WTC11 (cell line): ENCODE measurements around the gene CBX7. TPM values are rescaled to one million over a fixed set of nuclear protein-coding genes. Genes with fewer than 3 reads are reported as not detected.

ENCODE experiments used
- ATAC-seq: fragments of 200-7000 bp; cut with Tn5 transposase; 2 replicates; pipeline ENCODE4 v1.10.0; 2021; ENCODE audit warnings: mild to moderate bottlenecking, moderate library complexity
- CTCF ChIA-PET: fragments of 300-600 bp; sonication (Branson Sonifier 250); formaldehyde crosslinking; loops from one replicate; lab custom pipeline; 2021; ENCODE audit warnings: antibody characterized with exemption; lab: Charles Lee
- POLR2A ChIA-PET: fragments of 350-600 bp; sonication (Branson Sonifier 250); formaldehyde crosslinking; loops from one replicate; lab custom pipeline; 2021; ENCODE audit warnings: antibody characterized with exemption; lab: Charles Lee
- DNase-seq: peaks from one replicate; pipeline ENCODE4 v3.0.0; 2021; ENCODE audit warnings: low spot score
- H3K27ac Mint-ChIP-seq: 2 replicates; pipeline ENCODE4 v1.8.0; 2021; ENCODE audit warnings: mixed read lengths
- H3K27me3 Mint-ChIP-seq: 2 replicates; pipeline ENCODE4 v1.8.0; 2021; ENCODE audit warnings: low read depth, mild to moderate bottlenecking, moderate library complexity, mixed read lengths
- H3K36me3 Mint-ChIP-seq: 2 replicates; pipeline ENCODE4 v1.8.0; 2021; ENCODE audit warnings: mixed read lengths
- H3K4me1 Mint-ChIP-seq: 2 replicates; pipeline ENCODE4 v1.8.0; 2022; ENCODE audit warnings: mixed read lengths
- H3K4me3 Mint-ChIP-seq: 2 replicates; pipeline ENCODE4 v1.8.0; 2021; ENCODE audit warnings: mild to moderate bottlenecking, moderate library complexity, mixed read lengths
- H3K9me3 Mint-ChIP-seq: 2 replicates; pipeline ENCODE4 v1.8.0; 2021; ENCODE audit warnings: mixed read lengths
- CBFB ChIP-seq: sonication (generic); formaldehyde crosslinking; IDR thresholded peaks from 2 replicates; pipeline ENCODE4 v1.8.1; 2022; ENCODE audit warnings: mild to moderate bottlenecking, low read depth, missing genetic modification reagents
- MYBL2 ChIP-seq: sonication (generic); formaldehyde crosslinking; IDR thresholded peaks from 2 replicates; pipeline ENCODE4 v1.8.1; 2023; ENCODE audit warnings: mild to moderate bottlenecking, moderate library complexity, missing genetic modification reagents
- NFATC4 ChIP-seq: fragments of 250-450 bp; sonication (Bioruptor Pico); IDR thresholded peaks from 2 replicates; pipeline ENCODE4 v1.9.0; 2021; ENCODE audit warnings: mild to moderate bottlenecking
- NFE2L1 ChIP-seq: sonication (generic); formaldehyde crosslinking; IDR thresholded peaks from 2 replicates; pipeline ENCODE4 v1.8.1; 2023; ENCODE audit warnings: missing genetic modification reagents
- RELA ChIP-seq: sonication (generic); formaldehyde crosslinking; IDR thresholded peaks from 2 replicates; pipeline ENCODE4 v1.8.1; 2022; ENCODE audit warnings: missing genetic modification reagents, mild to moderate bottlenecking, borderline replicate concordance
- SMAD3 ChIP-seq: sonication (generic); formaldehyde crosslinking; IDR thresholded peaks from 2 replicates; pipeline ENCODE4 v1.8.0; 2022; ENCODE audit warnings: missing genetic modification reagents, mild to moderate bottlenecking, borderline replicate concordance
- ZNF263 ChIP-seq: sonication (generic); formaldehyde crosslinking; IDR thresholded peaks from 2 replicates; pipeline ENCODE4 v1.8.1; 2022; ENCODE audit warnings: low read depth, mild to moderate bottlenecking, moderate library complexity, missing genetic modification reagents
- total RNA-seq: library from RNA; stranded (reverse); gene quantifications from 3 replicates; pipeline ENCODE4 v1.2.3, GENCODE V29; 2021
- TF ChIP-seq, protein P1 (sequence below): sonication (generic); formaldehyde crosslinking; conservative IDR thresholded peaks from 2 replicates; pipeline ENCODE4 v1.8.1; 2023; ENCODE audit warnings: mild to moderate bottlenecking, low read depth, missing genetic modification reagents, moderate library complexity
- TF ChIP-seq, protein P2 (sequence below): sonication (generic); formaldehyde crosslinking; IDR thresholded peaks from 2 replicates; pipeline ENCODE4 v1.8.0; 2022; ENCODE audit warnings: mild to moderate bottlenecking, missing genetic modification reagents
- TF ChIP-seq, protein P3 (sequence below): fragments of 200-600 bp; IDR thresholded peaks from 2 replicates; pipeline ENCODE4 v1.8.0; 2022; ENCODE audit warnings: antibody characterized with exemption
- TF ChIP-seq, protein P4 (sequence below): fragments of 250-450 bp; sonication (Bioruptor Pico); IDR thresholded peaks from 2 replicates; pipeline ENCODE4 v1.9.0; 2021; ENCODE audit warnings: mild to moderate bottlenecking
- TF ChIP-seq, protein P5 (sequence below): sonication (generic); formaldehyde crosslinking; IDR thresholded peaks from 2 replicates; pipeline ENCODE4 v1.8.1; 2022; ENCODE audit warnings: low read depth, mild to moderate bottlenecking, moderate library complexity, missing genetic modification reagents, borderline replicate concordance
- TF ChIP-seq, protein P6 (sequence below): sonication (generic); formaldehyde crosslinking; IDR thresholded peaks from 2 replicates; pipeline ENCODE4 v1.8.1; 2023; ENCODE audit warnings: mild to moderate bottlenecking, missing genetic modification reagents, moderate library complexity
- TF ChIP-seq, protein P7 (sequence below): sonication (generic); formaldehyde crosslinking; IDR thresholded peaks from 2 replicates; pipeline ENCODE4 v1.8.1; 2023; ENCODE audit warnings: mild to moderate bottlenecking, missing genetic modification reagents, moderate library complexity

CBX7 gene
- total RNA-seq, 1 experiment from 2014 or later: 10.6 TPM

DNA sequence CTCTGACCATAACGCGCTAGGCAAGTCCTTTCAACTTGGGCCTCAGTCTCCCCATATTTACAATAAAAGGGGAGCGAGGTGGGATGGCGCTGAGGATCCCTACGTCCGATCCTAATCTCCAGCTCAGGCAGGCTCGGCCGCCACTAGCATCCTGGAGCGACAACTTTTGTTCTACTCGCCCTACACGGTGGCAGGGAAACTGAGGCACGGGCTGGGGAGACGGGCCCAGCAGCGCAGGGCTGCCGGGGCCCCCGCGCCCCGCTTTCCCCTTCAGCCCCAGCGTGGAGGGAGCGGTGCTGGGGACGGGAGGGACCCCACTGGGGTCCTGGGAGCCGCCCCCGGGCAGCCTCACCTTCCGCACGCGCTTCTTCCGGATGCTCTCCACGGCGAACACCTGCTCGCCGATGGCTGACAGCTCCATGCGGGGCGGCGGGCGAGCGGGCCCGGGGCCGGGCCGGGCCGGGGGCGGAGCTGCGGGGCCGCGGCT, 413 bp downstream of the CBX7 start:
- no peak overlapping the region for H3K27ac Mint-ChIP-seq
- POLR2A ChIA-PET: interaction anchor here (0.6 to 1.3 kb wide), 4 partner anchors 160 to 383 kb away, joined by 3 read pairs; partner anchors contain the start of gene CBX6
- H3K27me3 Mint-ChIP-seq: peaks cover 42% of the 10 kb centered on the region
- peak overlapping the region; percentile 58 for H3K4me3 Mint-ChIP-seq
- ATAC-seq: no peak; the same call in 1 of the 2 replicates
- DNase-seq: no peak
- no peaks in the 10 kb centered on the region for H3K36me3 Mint-ChIP-seq
- peaks cover 26% of the 10 kb centered on the region for H3K4me1 Mint-ChIP-seq
- TF ChIP-seq, protein P1, sequence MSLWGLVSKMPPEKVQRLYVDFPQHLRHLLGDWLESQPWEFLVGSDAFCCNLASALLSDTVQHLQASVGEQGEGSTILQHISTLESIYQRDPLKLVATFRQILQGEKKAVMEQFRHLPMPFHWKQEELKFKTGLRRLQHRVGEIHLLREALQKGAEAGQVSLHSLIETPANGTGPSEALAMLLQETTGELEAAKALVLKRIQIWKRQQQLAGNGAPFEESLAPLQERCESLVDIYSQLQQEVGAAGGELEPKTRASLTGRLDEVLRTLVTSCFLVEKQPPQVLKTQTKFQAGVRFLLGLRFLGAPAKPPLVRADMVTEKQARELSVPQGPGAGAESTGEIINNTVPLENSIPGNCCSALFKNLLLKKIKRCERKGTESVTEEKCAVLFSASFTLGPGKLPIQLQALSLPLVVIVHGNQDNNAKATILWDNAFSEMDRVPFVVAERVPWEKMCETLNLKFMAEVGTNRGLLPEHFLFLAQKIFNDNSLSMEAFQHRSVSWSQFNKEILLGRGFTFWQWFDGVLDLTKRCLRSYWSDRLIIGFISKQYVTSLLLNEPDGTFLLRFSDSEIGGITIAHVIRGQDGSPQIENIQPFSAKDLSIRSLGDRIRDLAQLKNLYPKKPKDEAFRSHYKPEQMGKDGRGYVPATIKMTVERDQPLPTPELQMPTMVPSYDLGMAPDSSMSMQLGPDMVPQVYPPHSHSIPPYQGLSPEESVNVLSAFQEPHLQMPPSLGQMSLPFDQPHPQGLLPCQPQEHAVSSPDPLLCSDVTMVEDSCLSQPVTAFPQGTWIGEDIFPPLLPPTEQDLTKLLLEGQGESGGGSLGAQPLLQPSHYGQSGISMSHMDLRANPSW (CRISPR knock-in tag): no peak
- TF ChIP-seq NFE2L1 (no peak), NFATC4 (no peak)
- TF ChIP-seq, protein P2, sequence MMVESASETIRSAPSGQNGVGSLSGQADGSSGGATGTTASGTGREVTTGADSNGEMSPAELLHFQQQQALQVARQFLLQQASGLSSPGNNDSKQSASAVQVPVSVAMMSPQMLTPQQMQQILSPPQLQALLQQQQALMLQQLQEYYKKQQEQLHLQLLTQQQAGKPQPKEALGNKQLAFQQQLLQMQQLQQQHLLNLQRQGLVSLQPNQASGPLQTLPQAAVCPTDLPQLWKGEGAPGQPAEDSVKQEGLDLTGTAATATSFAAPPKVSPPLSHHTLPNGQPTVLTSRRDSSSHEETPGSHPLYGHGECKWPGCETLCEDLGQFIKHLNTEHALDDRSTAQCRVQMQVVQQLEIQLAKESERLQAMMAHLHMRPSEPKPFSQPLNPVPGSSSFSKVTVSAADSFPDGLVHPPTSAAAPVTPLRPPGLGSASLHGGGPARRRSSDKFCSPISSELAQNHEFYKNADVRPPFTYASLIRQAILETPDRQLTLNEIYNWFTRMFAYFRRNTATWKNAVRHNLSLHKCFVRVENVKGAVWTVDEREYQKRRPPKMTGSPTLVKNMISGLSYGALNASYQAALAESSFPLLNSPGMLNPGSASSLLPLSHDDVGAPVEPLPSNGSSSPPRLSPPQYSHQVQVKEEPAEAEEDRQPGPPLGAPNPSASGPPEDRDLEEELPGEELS: no peak
- TF ChIP-seq, protein P3, sequence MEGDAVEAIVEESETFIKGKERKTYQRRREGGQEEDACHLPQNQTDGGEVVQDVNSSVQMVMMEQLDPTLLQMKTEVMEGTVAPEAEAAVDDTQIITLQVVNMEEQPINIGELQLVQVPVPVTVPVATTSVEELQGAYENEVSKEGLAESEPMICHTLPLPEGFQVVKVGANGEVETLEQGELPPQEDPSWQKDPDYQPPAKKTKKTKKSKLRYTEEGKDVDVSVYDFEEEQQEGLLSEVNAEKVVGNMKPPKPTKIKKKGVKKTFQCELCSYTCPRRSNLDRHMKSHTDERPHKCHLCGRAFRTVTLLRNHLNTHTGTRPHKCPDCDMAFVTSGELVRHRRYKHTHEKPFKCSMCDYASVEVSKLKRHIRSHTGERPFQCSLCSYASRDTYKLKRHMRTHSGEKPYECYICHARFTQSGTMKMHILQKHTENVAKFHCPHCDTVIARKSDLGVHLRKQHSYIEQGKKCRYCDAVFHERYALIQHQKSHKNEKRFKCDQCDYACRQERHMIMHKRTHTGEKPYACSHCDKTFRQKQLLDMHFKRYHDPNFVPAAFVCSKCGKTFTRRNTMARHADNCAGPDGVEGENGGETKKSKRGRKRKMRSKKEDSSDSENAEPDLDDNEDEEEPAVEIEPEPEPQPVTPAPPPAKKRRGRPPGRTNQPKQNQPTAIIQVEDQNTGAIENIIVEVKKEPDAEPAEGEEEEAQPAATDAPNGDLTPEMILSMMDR: no peak
- TF ChIP-seq, all 79 proteins: peak for 0
- CTCF ChIA-PET: interaction anchor here (0.7 to 3.0 kb wide), 12 partner anchors 13 to 383 kb away, joined by 3 to 17 read pairs (median 6); no protein-coding TSS in a partner anchor
- H3K9me3 Mint-ChIP-seq: no peaks in the 10 kb centered on the region

DNA sequence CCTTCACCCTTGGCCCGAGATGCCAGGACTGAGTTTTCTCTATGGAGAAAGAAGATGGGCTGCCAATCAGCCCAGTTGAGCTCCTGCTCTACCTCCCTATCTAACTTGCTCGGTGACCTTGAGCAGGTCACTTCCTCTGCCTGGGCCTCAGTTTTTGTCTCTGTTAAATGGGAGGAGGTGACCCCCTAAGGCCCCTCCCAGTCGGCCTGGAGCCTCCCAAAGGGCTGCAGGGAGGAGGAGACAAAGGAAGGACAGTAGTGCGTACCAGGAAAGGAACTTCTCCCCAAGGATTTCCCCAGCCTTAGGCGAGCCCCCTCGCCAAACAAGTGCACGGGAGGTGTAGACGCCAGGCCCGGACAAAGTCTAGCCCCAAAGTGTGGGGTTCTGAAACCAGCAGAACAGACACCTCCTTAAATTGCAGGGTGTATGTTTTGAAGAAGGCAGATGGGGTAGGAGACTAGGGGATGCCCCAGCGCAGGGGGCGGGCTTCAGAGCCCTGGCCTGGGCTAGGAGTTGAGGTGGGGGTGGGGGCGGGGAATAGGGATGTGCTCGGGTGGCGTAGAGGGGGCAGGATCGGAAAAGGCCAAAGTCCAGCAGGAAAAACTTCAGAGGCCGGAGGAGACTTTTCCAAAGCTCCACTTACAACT, 1.0 kb downstream of the CBX7 start:
- ChIA-PET POLR2A (interaction anchor here (1.3 kb wide), 1 partner anchor 180 kb away, joined by 3 read pairs; no protein-coding TSS in a partner anchor), CTCF (interaction anchor here (0.9 to 3.0 kb wide), 11 partner anchors 12 to 383 kb away, joined by 3 to 17 read pairs (median 6); no protein-coding TSS in a partner anchor)
- H3K9me3 Mint-ChIP-seq: no peaks in the 10 kb centered on the region
- peak overlapping the region; percentile 58 for H3K4me3 Mint-ChIP-seq
- no peak for TF ChIP-seq RELA (CRISPR knock-in tag)
- TF ChIP-seq, protein P4, sequence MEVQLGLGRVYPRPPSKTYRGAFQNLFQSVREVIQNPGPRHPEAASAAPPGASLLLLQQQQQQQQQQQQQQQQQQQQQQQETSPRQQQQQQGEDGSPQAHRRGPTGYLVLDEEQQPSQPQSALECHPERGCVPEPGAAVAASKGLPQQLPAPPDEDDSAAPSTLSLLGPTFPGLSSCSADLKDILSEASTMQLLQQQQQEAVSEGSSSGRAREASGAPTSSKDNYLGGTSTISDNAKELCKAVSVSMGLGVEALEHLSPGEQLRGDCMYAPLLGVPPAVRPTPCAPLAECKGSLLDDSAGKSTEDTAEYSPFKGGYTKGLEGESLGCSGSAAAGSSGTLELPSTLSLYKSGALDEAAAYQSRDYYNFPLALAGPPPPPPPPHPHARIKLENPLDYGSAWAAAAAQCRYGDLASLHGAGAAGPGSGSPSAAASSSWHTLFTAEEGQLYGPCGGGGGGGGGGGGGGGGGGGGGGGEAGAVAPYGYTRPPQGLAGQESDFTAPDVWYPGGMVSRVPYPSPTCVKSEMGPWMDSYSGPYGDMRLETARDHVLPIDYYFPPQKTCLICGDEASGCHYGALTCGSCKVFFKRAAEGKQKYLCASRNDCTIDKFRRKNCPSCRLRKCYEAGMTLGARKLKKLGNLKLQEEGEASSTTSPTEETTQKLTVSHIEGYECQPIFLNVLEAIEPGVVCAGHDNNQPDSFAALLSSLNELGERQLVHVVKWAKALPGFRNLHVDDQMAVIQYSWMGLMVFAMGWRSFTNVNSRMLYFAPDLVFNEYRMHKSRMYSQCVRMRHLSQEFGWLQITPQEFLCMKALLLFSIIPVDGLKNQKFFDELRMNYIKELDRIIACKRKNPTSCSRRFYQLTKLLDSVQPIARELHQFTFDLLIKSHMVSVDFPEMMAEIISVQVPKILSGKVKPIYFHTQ (CRISPR knock-in tag): no peak
- no peak for TF ChIP-seq CBFB
- TF ChIP-seq, protein P5, sequence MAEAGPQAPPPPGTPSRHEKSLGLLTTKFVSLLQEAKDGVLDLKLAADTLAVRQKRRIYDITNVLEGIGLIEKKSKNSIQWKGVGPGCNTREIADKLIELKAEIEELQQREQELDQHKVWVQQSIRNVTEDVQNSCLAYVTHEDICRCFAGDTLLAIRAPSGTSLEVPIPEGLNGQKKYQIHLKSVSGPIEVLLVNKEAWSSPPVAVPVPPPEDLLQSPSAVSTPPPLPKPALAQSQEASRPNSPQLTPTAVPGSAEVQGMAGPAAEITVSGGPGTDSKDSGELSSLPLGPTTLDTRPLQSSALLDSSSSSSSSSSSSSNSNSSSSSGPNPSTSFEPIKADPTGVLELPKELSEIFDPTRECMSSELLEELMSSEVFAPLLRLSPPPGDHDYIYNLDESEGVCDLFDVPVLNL (CRISPR knock-in tag): no peak
- TF ChIP-seq, protein P6, sequence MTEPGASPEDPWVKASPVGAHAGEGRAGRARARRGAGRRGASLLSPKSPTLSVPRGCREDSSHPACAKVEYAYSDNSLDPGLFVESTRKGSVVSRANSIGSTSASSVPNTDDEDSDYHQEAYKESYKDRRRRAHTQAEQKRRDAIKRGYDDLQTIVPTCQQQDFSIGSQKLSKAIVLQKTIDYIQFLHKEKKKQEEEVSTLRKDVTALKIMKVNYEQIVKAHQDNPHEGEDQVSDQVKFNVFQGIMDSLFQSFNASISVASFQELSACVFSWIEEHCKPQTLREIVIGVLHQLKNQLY (CRISPR knock-in tag): no peak
- no peak for TF ChIP-seq SMAD3
- TF ChIP-seq, protein P7, sequence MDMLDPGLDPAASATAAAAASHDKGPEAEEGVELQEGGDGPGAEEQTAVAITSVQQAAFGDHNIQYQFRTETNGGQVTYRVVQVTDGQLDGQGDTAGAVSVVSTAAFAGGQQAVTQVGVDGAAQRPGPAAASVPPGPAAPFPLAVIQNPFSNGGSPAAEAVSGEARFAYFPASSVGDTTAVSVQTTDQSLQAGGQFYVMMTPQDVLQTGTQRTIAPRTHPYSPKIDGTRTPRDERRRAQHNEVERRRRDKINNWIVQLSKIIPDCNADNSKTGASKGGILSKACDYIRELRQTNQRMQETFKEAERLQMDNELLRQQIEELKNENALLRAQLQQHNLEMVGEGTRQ (CRISPR knock-in tag): no peak
- TF ChIP-seq, protein P1 (CRISPR knock-in tag): no peak
- TF ChIP-seq MYBL2 (CRISPR knock-in tag): no peak
- TF ChIP-seq ZNF263: no peak
- peaks cover 26% of the 10 kb centered on the region for H3K4me1 Mint-ChIP-seq
- DNase-seq (no peak), ATAC-seq (no peak)
- H3K36me3 Mint-ChIP-seq: no peaks in the 10 kb centered on the region
- no peak overlapping the region for H3K27ac Mint-ChIP-seq
- H3K27me3 Mint-ChIP-seq: peaks cover 40% of the 10 kb centered on the region
